HepG2 (cell line): ENCODE data around the gene OXSM. TPM values are rescaled to one million over a fixed set of nuclear protein-coding genes. Genes with fewer than 3 reads are reported as not detected.

Source experiments
- FOXK2 ChIP-seq: fragments of 450-650 bp; IDR thresholded peaks from 2 replicates; pipeline ENCODE4 v1.6.1; 2016
- GPN1 ChIP-seq: sonication (generic); formaldehyde crosslinking; IDR thresholded peaks from 2 replicates; pipeline ENCODE4 v1.5.1; 2020; ENCODE audit warnings: missing genetic modification reagents, borderline replicate concordance
- HNRNPUL1 ChIP-seq: fragments of 200-400 bp; formaldehyde crosslinking; IDR thresholded peaks from 2 replicates; pipeline ENCODE4 v1.6.1; 2017; ENCODE audit warnings: low read depth, mild to moderate bottlenecking, low read length, moderate library complexity
- KLF15 ChIP-seq: sonication (generic); formaldehyde crosslinking; IDR thresholded peaks from 2 replicates; pipeline ENCODE4 v1.8.1; 2023; ENCODE audit warnings: borderline replicate concordance, mild to moderate bottlenecking, inconsistent platforms, missing genetic modification reagents, mixed read lengths
- MLLT10 ChIP-seq: sonication (generic); formaldehyde crosslinking; IDR thresholded peaks from 2 replicates; pipeline ENCODE4 v1.4.0; 2020; ENCODE audit warnings: missing genetic modification reagents
- NFYB ChIP-seq: sonication (generic); formaldehyde crosslinking; IDR thresholded peaks from 2 replicates; pipeline ENCODE4 v1.4.0; 2020; ENCODE audit warnings: missing genetic modification reagents
- RNF2 ChIP-seq: fragments of 450-650 bp; conservative IDR thresholded peaks from 2 replicates; pipeline ENCODE4 v1.6.1; 2016; ENCODE audit warnings: low read depth
- RXRA ChIP-seq: sonication (generic); formaldehyde crosslinking; IDR thresholded peaks from 2 replicates; pipeline ENCODE4 v1.5.1; 2020; ENCODE audit warnings: missing genetic modification reagents
- SRF ChIP-seq: IDR thresholded peaks from 2 replicates; pipeline ENCODE4 v1.6.1; 2011; ENCODE audit warnings: mild to moderate bottlenecking, low read depth, low read length, moderate library complexity
- YEATS4 ChIP-seq: sonication (generic); formaldehyde crosslinking; IDR thresholded peaks from 2 replicates; pipeline ENCODE4 v1.4.0; 2020; ENCODE audit warnings: missing genetic modification reagents, borderline replicate concordance
- ZFP36L2 ChIP-seq: sonication (generic); formaldehyde crosslinking; IDR thresholded peaks from 2 replicates; pipeline ENCODE4 v1.4.0; 2020; ENCODE audit warnings: missing genetic modification reagents
- ZFX ChIP-seq: sonication (generic); formaldehyde crosslinking; IDR thresholded peaks from 2 replicates; pipeline ENCODE4 v1.4.0; 2020; ENCODE audit warnings: mild to moderate bottlenecking, low read depth, missing genetic modification reagents, moderate library complexity
- ZNF138 ChIP-seq: sonication (generic); formaldehyde crosslinking; IDR thresholded peaks from 2 replicates; pipeline ENCODE4 v1.5.0; 2020; ENCODE audit warnings: mild to moderate bottlenecking, low read depth, missing genetic modification reagents
- ZNF326 ChIP-seq: sonication (generic); formaldehyde crosslinking; IDR thresholded peaks from 2 replicates; pipeline ENCODE4 v1.4.0; 2020; ENCODE audit warnings: missing genetic modification reagents, borderline replicate concordance
- ZNF460 ChIP-seq: sonication (generic); formaldehyde crosslinking; IDR thresholded peaks from 2 replicates; pipeline ENCODE4 v1.5.1; 2020; ENCODE audit warnings: missing genetic modification reagents, mild to moderate bottlenecking, borderline replicate concordance
- ZNF747 ChIP-seq: sonication (generic); formaldehyde crosslinking; IDR thresholded peaks from 2 replicates; pipeline ENCODE4 v1.8.1; 2023; ENCODE audit warnings: missing genetic modification reagents, mild to moderate bottlenecking, borderline replicate concordance
- ZNF850 ChIP-seq: sonication (generic); formaldehyde crosslinking; conservative IDR thresholded peaks from 2 replicates; pipeline ENCODE4 v1.9.0; 2021; ENCODE audit warnings: mild to moderate bottlenecking, missing genetic modification reagents
- polyA plus RNA-seq, 8 experiments: library from polyadenylated mRNA; depleted of rRNA in 3 of 8; stranded (reverse) in 7 of 8; unstranded in 1 of 8; fragments of >200 nt; fragmentation: Illumina TruSeq in 4 of 8; extraction: Trizol in 4 of 8; gene quantifications; 2 replicates each; pipeline versions ENCODE4 v1.2.1 to v1.2.3, GENCODE V29; 2011 to 2016; ENCODE audit warnings: low read depth in 4 of 8, missing spikeins in 1 of 8, mixed read lengths in 1 of 8; ENCODE audit not compliant: insufficient read depth in 1 of 8
- total RNA-seq, 5 experiments: library from RNA; depleted of rRNA; stranded (reverse); fragments of >200 nt; fragmentation: Illumina TruSeq; extraction: Trizol; gene quantifications; 2 replicates each; pipeline ENCODE4 v1.2.3, GENCODE V29; 2016; ENCODE audit warnings: low read depth in 1 of 5
- TF ChIP-seq, protein P1 (sequence below): sonication (generic); formaldehyde crosslinking; IDR thresholded peaks from 2 replicates; pipeline ENCODE4 v1.5.1; 2020; ENCODE audit warnings: missing genetic modification reagents, mild to moderate bottlenecking, borderline replicate concordance
- TF ChIP-seq, protein P2 (sequence below): sonication (generic); formaldehyde crosslinking; IDR thresholded peaks from 2 replicates; pipeline ENCODE4 v1.4.0; 2020; ENCODE audit warnings: missing genetic modification reagents
- TF ChIP-seq, protein P3 (sequence below): sonication (generic); formaldehyde crosslinking; IDR thresholded peaks from 2 replicates; pipeline ENCODE4 v1.5.0; 2020; ENCODE audit warnings: mild to moderate bottlenecking, missing genetic modification reagents, borderline replicate concordance
- TF ChIP-seq, protein P4 (sequence below): sonication (generic); formaldehyde crosslinking; IDR thresholded peaks from 2 replicates; pipeline ENCODE4 v1.8.1; 2022; ENCODE audit warnings: mild to moderate bottlenecking, missing genetic modification reagents
- TF ChIP-seq, protein P5 (sequence below): sonication (generic); formaldehyde crosslinking; IDR thresholded peaks from 2 replicates; pipeline ENCODE4 v1.5.1; 2020; ENCODE audit warnings: mild to moderate bottlenecking, missing genetic modification reagents, moderate library complexity

Gene OXSM
- total and polyA plus RNA-seq, 2 of the 13 experiments (the other 11 are each of a cell fraction or from before 2014, with no cell fraction given) = 18.2 to 34.4 TPM

DNA sequence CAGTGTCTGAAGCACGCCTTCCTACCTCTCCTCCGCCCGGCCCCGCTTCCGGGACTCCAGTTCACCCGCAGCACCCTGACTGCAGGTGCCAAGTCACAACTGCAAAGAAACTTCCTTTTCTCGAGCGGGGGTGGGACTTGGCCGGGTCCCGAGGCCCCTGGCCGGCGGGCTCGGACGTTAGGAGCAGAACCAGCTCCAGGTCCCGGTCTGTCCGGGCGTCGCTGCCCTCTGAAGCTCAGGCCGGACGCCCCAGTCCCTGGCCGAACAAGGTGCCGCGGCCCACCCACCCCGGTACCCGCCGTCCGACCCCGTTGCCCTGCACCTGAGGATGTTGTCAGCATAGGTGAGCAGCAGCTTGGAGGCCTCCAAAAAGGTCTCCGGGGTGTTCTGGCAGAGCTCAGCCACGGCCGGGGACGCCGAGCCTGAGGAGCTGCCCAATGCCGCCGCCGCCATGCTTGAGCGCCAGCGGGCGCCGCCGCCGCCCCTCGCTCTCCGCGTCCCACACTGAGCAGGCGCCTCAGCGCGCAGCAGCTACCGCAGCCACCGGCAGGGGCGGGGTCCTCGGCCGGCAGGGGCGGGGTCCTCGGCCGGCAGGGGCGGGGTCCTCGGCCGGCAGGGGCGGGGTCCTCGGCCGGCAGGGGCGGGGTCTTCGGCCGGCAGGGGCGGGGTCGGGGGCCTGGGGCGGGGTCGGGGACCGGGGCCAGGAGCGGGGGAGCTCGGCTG, 6.8 kb upstream of the OXSM start, which contains the start of gene NGLY1 (continued):
- TF ChIP-seq GPN1 (CRISPR knock-in tag) (no peak), HNRNPUL1 (no peak), YEATS4 (CRISPR knock-in tag) (peak; percentile 80; the same call in 1 of the 2 replicates), ZNF460 (CRISPR knock-in tag) (no peak), ZNF747 (CRISPR knock-in tag) (no peak; the same call in 1 of the 2 replicates), ZFX (CRISPR knock-in tag) (peak; percentile 93), ZNF138 (CRISPR knock-in tag) (0 out of 2 replicates have a peak, but pooled peaks have one; percentile 29), RNF2 (no peak), RXRA (CRISPR knock-in tag) (peak; percentile 52; the same call in 1 of the 2 replicates), ZNF326 (CRISPR knock-in tag) (no peak), MLLT10 (no peak), NFYB (CRISPR knock-in tag) (peak; percentile 32; the same call in 1 of the 2 replicates), FOXK2 (no peak), ZNF850 (CRISPR knock-in tag) (no peak), ZFP36L2 (CRISPR knock-in tag) (no peak), SRF (no peak), KLF15 (CRISPR knock-in tag) (no peak; the same call in 1 of the 2 replicates)
- TF ChIP-seq, protein P1, sequence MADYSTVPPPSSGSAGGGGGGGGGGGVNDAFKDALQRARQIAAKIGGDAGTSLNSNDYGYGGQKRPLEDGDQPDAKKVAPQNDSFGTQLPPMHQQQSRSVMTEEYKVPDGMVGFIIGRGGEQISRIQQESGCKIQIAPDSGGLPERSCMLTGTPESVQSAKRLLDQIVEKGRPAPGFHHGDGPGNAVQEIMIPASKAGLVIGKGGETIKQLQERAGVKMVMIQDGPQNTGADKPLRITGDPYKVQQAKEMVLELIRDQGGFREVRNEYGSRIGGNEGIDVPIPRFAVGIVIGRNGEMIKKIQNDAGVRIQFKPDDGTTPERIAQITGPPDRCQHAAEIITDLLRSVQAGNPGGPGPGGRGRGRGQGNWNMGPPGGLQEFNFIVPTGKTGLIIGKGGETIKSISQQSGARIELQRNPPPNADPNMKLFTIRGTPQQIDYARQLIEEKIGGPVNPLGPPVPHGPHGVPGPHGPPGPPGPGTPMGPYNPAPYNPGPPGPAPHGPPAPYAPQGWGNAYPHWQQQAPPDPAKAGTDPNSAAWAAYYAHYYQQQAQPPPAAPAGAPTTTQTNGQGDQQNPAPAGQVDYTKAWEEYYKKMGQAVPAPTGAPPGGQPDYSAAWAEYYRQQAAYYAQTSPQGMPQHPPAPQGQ (CRISPR knock-in tag) = no peak
- TF ChIP-seq, protein P2, sequence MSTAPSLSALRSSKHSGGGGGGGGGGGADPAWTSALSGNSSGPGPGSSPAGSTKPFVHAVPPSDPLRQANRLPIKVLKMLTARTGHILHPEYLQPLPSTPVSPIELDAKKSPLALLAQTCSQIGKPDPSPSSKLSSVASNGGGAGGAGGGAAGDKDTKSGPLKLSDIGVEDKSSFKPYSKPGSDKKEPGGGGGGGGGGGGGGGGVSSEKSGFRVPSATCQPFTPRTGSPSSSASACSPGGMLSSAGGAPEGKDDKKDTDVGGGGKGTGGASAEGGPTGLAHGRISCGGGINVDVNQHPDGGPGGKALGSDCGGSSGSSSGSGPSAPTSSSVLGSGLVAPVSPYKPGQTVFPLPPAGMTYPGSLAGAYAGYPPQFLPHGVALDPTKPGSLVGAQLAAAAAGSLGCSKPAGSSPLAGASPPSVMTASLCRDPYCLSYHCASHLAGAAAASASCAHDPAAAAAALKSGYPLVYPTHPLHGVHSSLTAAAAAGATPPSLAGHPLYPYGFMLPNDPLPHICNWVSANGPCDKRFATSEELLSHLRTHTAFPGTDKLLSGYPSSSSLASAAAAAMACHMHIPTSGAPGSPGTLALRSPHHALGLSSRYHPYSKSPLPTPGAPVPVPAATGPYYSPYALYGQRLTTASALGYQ = peak; percentile 54
- TF ChIP-seq, protein P3, sequence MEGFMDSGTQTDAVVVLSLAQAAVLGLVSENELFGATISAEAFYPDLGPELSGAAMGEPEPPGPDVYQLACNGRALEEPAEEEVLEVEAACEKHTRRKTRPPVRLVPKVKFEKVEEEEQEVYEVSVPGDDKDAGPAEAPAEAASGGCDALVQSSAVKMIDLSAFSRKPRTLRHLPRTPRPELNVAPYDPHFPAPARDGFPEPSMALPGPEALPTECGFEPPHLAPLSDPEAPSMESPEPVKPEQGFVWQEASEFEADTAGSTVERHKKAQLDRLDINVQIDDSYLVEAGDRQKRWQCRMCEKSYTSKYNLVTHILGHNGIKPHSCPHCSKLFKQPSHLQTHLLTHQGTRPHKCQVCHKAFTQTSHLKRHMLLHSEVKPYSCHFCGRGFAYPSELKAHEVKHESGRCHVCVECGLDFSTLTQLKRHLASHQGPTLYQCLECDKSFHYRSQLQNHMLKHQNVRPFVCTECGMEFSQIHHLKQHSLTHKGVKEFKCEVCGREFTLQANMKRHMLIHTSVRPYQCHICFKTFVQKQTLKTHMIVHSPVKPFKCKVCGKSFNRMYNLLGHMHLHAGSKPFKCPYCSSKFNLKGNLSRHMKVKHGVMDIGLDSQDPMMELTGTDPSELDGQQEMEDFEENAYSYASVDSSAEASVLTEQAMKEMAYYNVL = no peak; the same call in 1 of the 2 replicates
- TF ChIP-seq, protein P4, sequence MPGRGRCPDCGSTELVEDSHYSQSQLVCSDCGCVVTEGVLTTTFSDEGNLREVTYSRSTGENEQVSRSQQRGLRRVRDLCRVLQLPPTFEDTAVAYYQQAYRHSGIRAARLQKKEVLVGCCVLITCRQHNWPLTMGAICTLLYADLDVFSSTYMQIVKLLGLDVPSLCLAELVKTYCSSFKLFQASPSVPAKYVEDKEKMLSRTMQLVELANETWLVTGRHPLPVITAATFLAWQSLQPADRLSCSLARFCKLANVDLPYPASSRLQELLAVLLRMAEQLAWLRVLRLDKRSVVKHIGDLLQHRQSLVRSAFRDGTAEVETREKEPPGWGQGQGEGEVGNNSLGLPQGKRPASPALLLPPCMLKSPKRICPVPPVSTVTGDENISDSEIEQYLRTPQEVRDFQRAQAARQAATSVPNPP (CRISPR knock-in tag) = no peak
- TF ChIP-seq, protein P5, sequence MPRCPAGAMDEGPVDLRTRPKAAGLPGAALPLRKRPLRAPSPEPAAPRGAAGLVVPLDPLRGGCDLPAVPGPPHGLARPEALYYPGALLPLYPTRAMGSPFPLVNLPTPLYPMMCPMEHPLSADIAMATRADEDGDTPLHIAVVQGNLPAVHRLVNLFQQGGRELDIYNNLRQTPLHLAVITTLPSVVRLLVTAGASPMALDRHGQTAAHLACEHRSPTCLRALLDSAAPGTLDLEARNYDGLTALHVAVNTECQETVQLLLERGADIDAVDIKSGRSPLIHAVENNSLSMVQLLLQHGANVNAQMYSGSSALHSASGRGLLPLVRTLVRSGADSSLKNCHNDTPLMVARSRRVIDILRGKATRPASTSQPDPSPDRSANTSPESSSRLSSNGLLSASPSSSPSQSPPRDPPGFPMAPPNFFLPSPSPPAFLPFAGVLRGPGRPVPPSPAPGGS (CRISPR knock-in tag) = peak; percentile 36; the same call in 1 of the 2 replicates
